HepG2 (cell line): ENCODE results near the gene CST3. TPM values are rescaled to one million over a fixed set of nuclear protein-coding genes. Genes with fewer than 3 reads are reported as not detected.

Source experiments
- BHLHE40 ChIP-seq: IDR thresholded peaks from 2 replicates; pipeline ENCODE4 v1.6.1; 2011; ENCODE audit warnings: low read length, improper control_type of control experiment
- CAMTA2 ChIP-seq: sonication (generic); formaldehyde crosslinking; IDR thresholded peaks from 2 replicates; pipeline ENCODE4 v1.4.0; 2020; ENCODE audit warnings: mild to moderate bottlenecking, missing genetic modification reagents, borderline replicate concordance
- NCOA5 ChIP-seq: sonication (generic); formaldehyde crosslinking; IDR thresholded peaks from 2 replicates; pipeline ENCODE4 v1.4.0; 2020; ENCODE audit warnings: missing genetic modification reagents
- PHF5A ChIP-seq: IDR thresholded peaks from one replicate; pipeline ENCODE4 v1.6.1; 2018; ENCODE audit warnings: low read depth, missing genetic modification reagents; ENCODE audit not compliant: unreplicated experiment
- REL ChIP-seq: sonication (generic); formaldehyde crosslinking; conservative IDR thresholded peaks from 2 replicates; pipeline ENCODE4 v1.8.0; 2022; ENCODE audit warnings: mild to moderate bottlenecking, missing genetic modification reagents, moderate library complexity
- SAFB2 ChIP-seq: sonication (generic); formaldehyde crosslinking; IDR thresholded peaks from 2 replicates; pipeline ENCODE4 v1.5.1; 2020; ENCODE audit warnings: missing genetic modification reagents, low read depth, mild to moderate bottlenecking, borderline replicate concordance
- SETDB1 ChIP-seq: sonication (generic); formaldehyde crosslinking; IDR thresholded peaks from 2 replicates; pipeline ENCODE4 v1.5.1; 2020; ENCODE audit warnings: missing genetic modification reagents, mild to moderate bottlenecking, borderline replicate concordance
- SRY ChIP-seq: sonication (generic); formaldehyde crosslinking; IDR thresholded peaks from 2 replicates; pipeline ENCODE4 v1.8.0; 2022; ENCODE audit warnings: mild to moderate bottlenecking, missing genetic modification reagents
- TCF12 ChIP-seq, 2 experiments: fragments of 450-650 bp in 1 of 2; sonication (generic) in 1 of 2; formaldehyde crosslinking in 1 of 2; IDR thresholded peaks; 2 replicates each; pipeline versions ENCODE4 v1.6.1 to v1.8.0; 2017 to 2022; ENCODE audit warnings: antibody characterized with exemption in 1 of 2, mild to moderate bottlenecking in 1 of 2, missing genetic modification reagents in 1 of 2, moderate library complexity in 1 of 2
- ZNF329 ChIP-seq: sonication (generic); formaldehyde crosslinking; IDR thresholded peaks from 2 replicates; pipeline ENCODE4 v1.9.0; 2021; ENCODE audit warnings: low read depth, mild to moderate bottlenecking, missing genetic modification reagents
- ZNF333 ChIP-seq: sonication (generic); formaldehyde crosslinking; IDR thresholded peaks from 2 replicates; pipeline ENCODE4 v1.4.0; 2020; ENCODE audit warnings: mild to moderate bottlenecking, missing genetic modification reagents, borderline replicate concordance
- ZNF761 ChIP-seq: sonication (generic); formaldehyde crosslinking; conservative IDR thresholded peaks from 2 replicates; pipeline ENCODE4 v1.4.0; 2020; ENCODE audit warnings: mild to moderate bottlenecking, missing genetic modification reagents
- ZNF775 ChIP-seq: sonication (generic); formaldehyde crosslinking; IDR thresholded peaks from 2 replicates; pipeline ENCODE4 v1.4.0; 2020; ENCODE audit warnings: missing genetic modification reagents, mild to moderate bottlenecking, moderate library complexity, borderline replicate concordance
- polyA plus RNA-seq, 8 experiments: library from polyadenylated mRNA; depleted of rRNA in 3 of 8; stranded (reverse) in 7 of 8; unstranded in 1 of 8; fragments of >200 nt; fragmentation: Illumina TruSeq in 4 of 8; extraction: Trizol in 4 of 8; gene quantifications; 2 replicates each; pipeline versions ENCODE4 v1.2.1 to v1.2.3, GENCODE V29; 2011 to 2016; ENCODE audit warnings: low read depth in 4 of 8, missing spikeins in 1 of 8, mixed read lengths in 1 of 8; ENCODE audit not compliant: insufficient read depth in 1 of 8
- total RNA-seq, 5 experiments: library from RNA; depleted of rRNA; stranded (reverse); fragments of >200 nt; fragmentation: Illumina TruSeq; extraction: Trizol; gene quantifications; 2 replicates each; pipeline ENCODE4 v1.2.3, GENCODE V29; 2016; ENCODE audit warnings: low read depth in 1 of 5
- TF ChIP-seq, protein P1 (sequence below): sonication (generic); formaldehyde crosslinking; IDR thresholded peaks from 2 replicates; pipeline ENCODE4 v1.4.0; 2020; ENCODE audit warnings: mild to moderate bottlenecking, missing genetic modification reagents
- TF ChIP-seq, protein P2 (sequence below): sonication (generic); formaldehyde crosslinking; IDR thresholded peaks from 2 replicates; pipeline ENCODE4 v1.8.1; 2023; ENCODE audit warnings: mild to moderate bottlenecking, inconsistent platforms, moderate library complexity, missing genetic modification reagents, borderline replicate concordance
- TF ChIP-seq, protein P3 (sequence below): sonication (generic); formaldehyde crosslinking; IDR thresholded peaks from 2 replicates; pipeline ENCODE4 v1.4.0; 2020; ENCODE audit warnings: missing genetic modification reagents, borderline replicate concordance

CST3 gene
- total and polyA plus RNA-seq, 2 of the 13 experiments (the other 11 are each of a cell fraction or from before 2014, with no cell fraction given): 690 to 1,005 TPM

DNA sequence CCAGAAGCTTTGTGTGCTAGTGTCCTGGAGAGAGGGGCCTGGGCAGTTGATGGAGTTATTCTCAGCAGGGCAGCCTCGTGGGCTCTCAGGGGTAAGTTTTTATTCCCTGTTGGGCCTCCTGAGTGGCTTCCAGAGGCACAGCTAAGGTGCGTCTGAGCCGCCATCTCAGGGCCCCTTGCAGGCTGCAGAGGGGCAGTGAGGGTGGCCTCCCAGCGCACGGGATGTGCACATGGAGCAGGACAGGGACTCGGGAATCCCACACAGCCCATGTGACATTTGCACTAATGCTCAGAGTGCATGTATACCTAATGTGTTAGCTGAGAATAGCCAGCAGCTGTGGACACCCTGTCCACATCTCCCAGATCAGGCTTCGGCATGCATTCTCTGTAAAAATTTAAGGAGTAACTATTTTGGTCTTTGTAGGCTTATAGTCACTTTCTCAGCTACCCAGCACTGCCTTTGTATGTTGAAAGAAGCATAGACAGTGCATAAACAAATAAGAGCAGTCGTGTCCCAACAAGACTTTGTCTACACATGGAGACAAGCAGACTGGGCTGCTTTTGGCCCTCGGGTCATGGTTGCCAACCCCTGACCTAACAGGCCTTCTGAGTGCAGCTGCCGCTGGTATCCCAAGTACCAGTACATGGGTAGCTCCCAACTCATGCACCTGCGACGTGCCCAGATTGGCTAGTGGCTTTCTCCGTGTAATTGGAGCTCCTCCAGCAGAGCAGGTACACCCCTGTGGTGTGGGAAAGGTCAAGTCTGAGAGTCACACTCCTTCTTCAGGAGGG, 50.8 kb downstream of the CST3 start (continued):
- TF ChIP-seq, protein P1, sequence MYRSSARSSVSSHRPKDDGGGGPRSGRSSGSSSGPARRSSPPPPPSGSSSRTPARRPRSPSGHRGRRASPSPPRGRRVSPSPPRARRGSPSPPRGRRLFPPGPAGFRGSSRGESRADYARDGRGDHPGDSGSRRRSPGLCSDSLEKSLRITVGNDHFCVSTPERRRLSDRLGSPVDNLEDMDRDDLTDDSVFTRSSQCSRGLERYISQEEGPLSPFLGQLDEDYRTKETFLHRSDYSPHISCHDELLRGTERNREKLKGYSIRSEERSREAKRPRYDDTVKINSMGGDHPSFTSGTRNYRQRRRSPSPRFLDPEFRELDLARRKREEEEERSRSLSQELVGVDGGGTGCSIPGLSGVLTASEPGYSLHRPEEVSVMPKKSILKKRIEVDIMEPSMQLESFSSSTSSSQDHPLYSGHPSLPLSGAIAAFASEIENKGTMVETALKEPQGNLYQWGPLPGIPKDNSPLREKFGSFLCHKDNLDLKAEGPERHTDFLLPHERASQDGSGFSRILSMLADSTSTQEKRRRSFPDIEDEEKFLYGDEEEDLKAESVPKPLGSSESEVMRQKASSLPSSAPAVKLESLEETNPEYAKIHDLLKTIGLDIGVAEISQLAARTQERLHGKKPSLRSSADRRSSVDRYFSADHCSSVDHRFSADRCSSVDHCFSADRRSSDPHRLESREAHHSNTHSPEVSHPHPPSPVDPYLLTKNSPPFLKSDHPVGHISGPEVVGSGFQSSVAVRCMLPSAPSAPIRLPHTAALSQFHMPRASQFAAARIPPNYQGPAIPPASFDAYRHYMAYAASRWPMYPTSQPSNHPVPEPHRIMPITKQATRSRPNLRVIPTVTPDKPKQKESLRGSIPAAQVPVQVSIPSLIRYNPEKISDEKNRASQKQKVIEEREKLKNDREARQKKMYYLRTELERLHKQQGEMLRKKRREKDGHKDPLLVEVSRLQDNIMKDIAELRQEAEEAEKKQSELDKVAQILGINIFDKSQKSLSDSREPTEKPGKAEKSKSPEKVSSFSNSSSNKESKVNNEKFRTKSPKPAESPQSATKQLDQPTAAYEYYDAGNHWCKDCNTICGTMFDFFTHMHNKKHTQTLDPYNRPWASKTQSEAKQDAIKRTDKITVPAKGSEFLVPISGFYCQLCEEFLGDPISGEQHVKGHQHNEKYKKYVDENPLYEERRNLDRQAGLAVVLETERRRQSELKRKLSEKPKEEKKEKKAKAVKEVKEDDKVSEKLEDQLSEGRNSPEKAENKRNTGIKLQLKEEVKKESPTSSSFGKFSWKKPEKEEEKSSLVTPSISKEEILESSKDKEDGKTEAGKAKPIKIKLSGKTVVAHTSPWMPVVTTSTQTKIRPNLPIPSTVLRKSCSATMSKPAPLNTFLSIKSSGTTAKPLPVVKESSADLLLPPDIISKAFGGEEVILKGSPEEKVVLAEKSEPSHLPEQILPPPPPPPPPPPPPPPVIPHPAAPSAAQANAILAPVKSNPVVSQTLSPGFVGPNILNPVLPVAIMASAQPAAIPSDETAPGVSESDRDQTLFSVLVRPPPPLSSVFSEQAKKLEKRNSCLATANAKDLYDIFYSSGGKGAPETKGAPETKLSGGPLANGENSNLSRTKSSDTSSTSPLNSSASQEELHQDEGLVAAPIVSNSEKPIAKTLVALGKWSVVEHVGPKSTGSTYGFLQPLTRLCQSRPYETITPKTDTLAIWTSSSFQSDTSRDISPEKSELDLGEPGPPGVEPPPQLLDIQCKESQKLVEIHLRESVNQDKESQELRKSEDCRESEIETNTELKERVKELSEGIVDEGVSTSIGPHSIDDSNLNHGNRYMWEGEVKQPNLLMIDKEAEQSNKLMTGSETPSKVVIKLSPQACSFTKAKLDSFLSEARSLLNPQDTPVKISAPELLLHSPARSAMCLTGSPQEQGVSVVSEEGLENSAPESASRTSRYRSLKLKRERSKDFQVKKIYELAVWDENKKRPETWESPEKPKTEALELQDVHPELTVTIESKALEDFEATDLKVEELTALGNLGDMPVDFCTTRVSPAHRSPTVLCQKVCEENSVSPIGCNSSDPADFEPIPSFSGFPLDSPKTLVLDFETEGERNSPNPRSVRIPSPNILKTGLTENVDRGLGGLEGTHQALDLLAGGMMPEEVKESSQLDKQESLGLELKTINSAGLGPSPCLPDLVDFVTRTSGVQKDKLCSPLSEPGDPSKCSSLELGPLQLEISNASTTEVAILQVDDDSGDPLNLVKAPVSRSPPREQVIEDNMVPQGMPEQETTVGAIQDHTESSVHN (CRISPR knock-in tag): no peak
- TF ChIP-seq ZNF775 (CRISPR knock-in tag) (no peak), SRY (no peak), NCOA5 (CRISPR knock-in tag) (no peak), PHF5A (CRISPR knock-in tag) (no peak), ZNF329 (CRISPR knock-in tag) (no peak), CAMTA2 (CRISPR knock-in tag) (no peak), TCF12 (IDR thresholded peaks at IDR 0.05) (no peak), TCF12 (CRISPR knock-in tag; IDR thresholded peaks at IDR 0.05) (no peak), REL (CRISPR knock-in tag) (no peak), BHLHE40 (peak; percentile 82), ZNF333 (CRISPR knock-in tag) (no peak), SAFB2 (CRISPR knock-in tag) (no peak), SETDB1 (CRISPR knock-in tag) (no peak), ZNF761 (CRISPR knock-in tag) (no peak)
- TF ChIP-seq, protein P2, sequence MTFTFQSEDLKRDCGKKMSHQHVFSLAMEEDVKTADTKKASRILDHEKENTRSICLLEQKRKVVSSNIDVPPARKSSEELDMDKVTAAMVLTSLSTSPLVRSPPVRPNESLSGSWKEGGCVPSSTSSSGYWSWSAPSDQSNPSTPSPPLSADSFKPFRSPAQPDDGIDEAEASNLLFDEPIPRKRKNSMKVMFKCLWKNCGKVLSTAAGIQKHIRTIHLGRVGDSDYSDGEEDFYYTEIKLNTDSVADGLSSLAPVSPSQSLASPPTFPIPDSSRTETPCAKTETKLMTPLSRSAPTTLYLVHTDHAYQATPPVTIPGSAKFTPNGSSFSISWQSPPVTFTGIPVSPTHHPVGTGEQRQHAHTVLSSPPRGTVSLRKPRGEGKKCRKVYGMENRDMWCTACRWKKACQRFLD (CRISPR knock-in tag): 0 out of 2 replicates have a peak, but pooled peaks have one; percentile 13
- TF ChIP-seq, protein P3, sequence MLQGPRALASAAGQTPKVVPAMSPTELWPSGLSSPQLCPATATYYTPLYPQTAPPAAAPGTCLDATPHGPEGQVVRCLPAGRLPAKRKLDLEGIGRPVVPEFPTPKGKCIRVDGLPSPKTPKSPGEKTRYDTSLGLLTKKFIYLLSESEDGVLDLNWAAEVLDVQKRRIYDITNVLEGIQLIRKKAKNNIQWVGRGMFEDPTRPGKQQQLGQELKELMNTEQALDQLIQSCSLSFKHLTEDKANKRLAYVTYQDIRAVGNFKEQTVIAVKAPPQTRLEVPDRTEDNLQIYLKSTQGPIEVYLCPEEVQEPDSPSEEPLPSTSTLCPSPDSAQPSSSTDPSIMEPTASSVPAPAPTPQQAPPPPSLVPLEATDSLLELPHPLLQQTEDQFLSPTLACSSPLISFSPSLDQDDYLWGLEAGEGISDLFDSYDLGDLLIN (CRISPR knock-in tag): no peak
